ENCODE data around the gene SLC6A13. TPM values are rescaled to one million over a fixed set of nuclear protein-coding genes. Genes with fewer than 3 reads are reported as not detected.

SLC6A13 gene
- total RNA-seq, 1 experiment from 2014 or later: not detected

DNA sequence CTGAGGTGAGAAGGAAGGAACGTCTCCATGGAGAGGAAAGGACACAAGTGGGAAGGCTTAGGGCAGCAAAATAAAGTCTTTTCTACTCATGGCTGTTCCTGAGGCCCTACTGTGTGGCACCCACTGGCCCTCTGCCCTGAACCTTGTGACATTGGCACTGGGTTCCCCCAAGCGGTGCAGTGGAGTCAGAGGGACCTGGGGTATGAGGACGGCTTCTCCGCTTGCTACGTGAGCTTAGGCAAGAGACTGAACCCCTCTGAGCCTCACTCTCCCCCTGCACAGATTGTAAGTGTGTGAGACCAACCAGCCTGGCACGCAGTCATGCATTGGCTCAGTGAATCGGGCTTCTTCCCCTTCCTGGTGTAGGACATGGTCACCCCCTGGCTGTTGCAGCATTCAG, 68.4 kb downstream of the SLC6A13 start:
- H3K79me2 ChIP-seq (ENCODE audit: low read depth): no peaks in the 10 kb centered on the region
- TF ChIP-seq EZH2 (IDR thresholded peaks at IDR 0.05; ENCODE audit: low read depth): no peak
- TF ChIP-seq, protein P1, sequence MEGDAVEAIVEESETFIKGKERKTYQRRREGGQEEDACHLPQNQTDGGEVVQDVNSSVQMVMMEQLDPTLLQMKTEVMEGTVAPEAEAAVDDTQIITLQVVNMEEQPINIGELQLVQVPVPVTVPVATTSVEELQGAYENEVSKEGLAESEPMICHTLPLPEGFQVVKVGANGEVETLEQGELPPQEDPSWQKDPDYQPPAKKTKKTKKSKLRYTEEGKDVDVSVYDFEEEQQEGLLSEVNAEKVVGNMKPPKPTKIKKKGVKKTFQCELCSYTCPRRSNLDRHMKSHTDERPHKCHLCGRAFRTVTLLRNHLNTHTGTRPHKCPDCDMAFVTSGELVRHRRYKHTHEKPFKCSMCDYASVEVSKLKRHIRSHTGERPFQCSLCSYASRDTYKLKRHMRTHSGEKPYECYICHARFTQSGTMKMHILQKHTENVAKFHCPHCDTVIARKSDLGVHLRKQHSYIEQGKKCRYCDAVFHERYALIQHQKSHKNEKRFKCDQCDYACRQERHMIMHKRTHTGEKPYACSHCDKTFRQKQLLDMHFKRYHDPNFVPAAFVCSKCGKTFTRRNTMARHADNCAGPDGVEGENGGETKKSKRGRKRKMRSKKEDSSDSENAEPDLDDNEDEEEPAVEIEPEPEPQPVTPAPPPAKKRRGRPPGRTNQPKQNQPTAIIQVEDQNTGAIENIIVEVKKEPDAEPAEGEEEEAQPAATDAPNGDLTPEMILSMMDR (conservative IDR thresholded peaks at IDR 0.05): no peak
- no peaks in the 10 kb centered on the region for H3F3A ChIP-seq (ENCODE audit: insufficient read depth, low read depth)
- ChIA-PET POLR2A (ENCODE audit: unreplicated experiment) (no interaction called here), CTCF (no interaction called here)
- no TSS peak for BruUV-seq (replicated peaks)
- H3K27me3 ChIP-seq (ENCODE audit: insufficient read depth, low read depth): peaks cover 90% of the 10 kb centered on the region
- H3K4me3 ChIP-seq: no peak overlapping the region
- no peak for DNase-seq
- no peak overlapping the region for H3K27ac ChIP-seq
- no peak overlapping the region for H3K4me2 ChIP-seq
- no peaks in the 10 kb centered on the region for H3K9me2 ChIP-seq (ENCODE audit: insufficient read depth)
- no peaks in the 10 kb centered on the region for H3K9me3 ChIP-seq (ENCODE audit: insufficient read depth, low read depth)
- intact Hi-C loops (cut with micrococcal nuclease; ENCODE audit: unreplicated experiment): no loop called here
- H3K4me1 ChIP-seq (replicated peaks; ENCODE audit: insufficient read depth): no peaks in the 10 kb centered on the region
- H4K20me1 ChIP-seq (ENCODE audit: insufficient read depth): no peaks in the 10 kb centered on the region
- H2AFZ ChIP-seq: no peak overlapping the region
- H3K36me3 ChIP-seq (ENCODE audit: low read depth): no peaks in the 10 kb centered on the region

DNA sequence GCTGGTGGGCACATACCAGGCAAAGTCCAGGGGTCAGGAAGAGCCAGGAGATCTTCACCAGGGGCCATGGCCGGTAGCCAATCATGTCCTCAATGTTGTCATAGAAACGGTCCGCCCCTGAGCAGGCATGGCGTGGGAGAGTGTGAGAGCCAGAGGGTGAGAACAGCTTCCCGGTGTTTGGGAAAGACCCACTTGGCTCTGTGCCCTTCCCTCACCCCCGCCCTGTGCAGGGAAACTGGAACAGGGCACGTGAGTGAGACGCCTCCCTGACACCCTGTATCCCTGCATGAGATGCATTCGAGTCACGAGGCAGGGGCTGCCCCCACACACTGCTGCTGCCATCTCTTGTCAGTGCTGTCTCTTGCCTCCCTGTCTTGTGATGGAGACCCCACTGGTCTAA, 69.4 kb downstream of the SLC6A13 start:
- Histone ChIP-seq H3F3A (ENCODE audit: insufficient read depth, low read depth) (no peaks in the 10 kb centered on the region), H3K4me3 (no peak overlapping the region), H3K27ac (no peak overlapping the region), H3K4me1 (replicated peaks; ENCODE audit: insufficient read depth) (no peaks in the 10 kb centered on the region), H3K36me3 (ENCODE audit: low read depth) (no peaks in the 10 kb centered on the region), H4K20me1 (ENCODE audit: insufficient read depth) (no peaks in the 10 kb centered on the region), H3K9me2 (ENCODE audit: insufficient read depth) (no peaks in the 10 kb centered on the region), H3K4me2 (no peak overlapping the region), H3K9me3 (ENCODE audit: insufficient read depth, low read depth) (no peaks in the 10 kb centered on the region), H3K27me3 (ENCODE audit: insufficient read depth, low read depth) (peaks cover 81% of the 10 kb centered on the region), H3K79me2 (ENCODE audit: low read depth) (no peaks in the 10 kb centered on the region), H2AFZ (no peak overlapping the region)
- BruUV-seq (replicated peaks): no TSS peak
- ChIA-PET CTCF (no interaction called here), POLR2A (ENCODE audit: unreplicated experiment) (no interaction called here)
- no peak for DNase-seq
- TF ChIP-seq EZH2 (IDR thresholded peaks at IDR 0.05; ENCODE audit: low read depth): no peak
- TF ChIP-seq, protein P1 (conservative IDR thresholded peaks at IDR 0.05): no peak
- intact Hi-C loops (cut with micrococcal nuclease; ENCODE audit: unreplicated experiment): no loop called here

DNA sequence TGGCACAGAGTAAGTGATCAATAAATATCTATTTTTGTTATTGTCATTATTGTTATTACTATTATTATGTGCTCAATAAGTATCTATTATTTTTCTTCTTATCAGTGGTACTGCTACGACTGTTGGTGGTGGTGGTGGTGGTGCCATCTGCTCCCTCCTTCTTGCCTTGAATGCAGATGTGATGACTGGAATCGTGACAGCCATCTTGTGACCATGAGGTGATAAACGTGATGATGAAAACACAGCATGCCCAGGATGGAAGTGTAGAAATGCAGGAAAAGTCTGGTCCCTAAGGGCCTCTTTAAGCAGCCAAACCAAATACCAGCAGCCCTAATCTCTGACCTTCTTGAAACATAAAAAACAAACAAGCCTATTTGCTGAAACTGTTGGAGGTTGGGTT, 71.1 kb downstream of the SLC6A13 start:
- peaks cover 74% of the 10 kb centered on the region for H3K27me3 ChIP-seq (ENCODE audit: insufficient read depth, low read depth)
- BruUV-seq (replicated peaks): no TSS peak
- CTCF ChIA-PET: no interaction called here

More for the DNA sequence above, 71.1 kb downstream of the SLC6A13 start:
- H3K4me2 ChIP-seq: no peak overlapping the region
- POLR2A ChIA-PET (ENCODE audit: unreplicated experiment): no interaction called here
- no peak overlapping the region for H3K27ac ChIP-seq
- H4K20me1 ChIP-seq (ENCODE audit: insufficient read depth): no peaks in the 10 kb centered on the region
- H3K9me2 ChIP-seq (ENCODE audit: insufficient read depth): no peaks in the 10 kb centered on the region
- no peak overlapping the region for H2AFZ ChIP-seq
- H3K4me3 ChIP-seq: no peak overlapping the region
- H3K36me3 ChIP-seq (ENCODE audit: low read depth): no peaks in the 10 kb centered on the region
- H3K4me1 ChIP-seq (replicated peaks; ENCODE audit: insufficient read depth): no peaks in the 10 kb centered on the region
- intact Hi-C loops (cut with micrococcal nuclease; ENCODE audit: unreplicated experiment): no loop called here
- H3K9me3 ChIP-seq (ENCODE audit: insufficient read depth, low read depth): no peaks in the 10 kb centered on the region
- H3K79me2 ChIP-seq (ENCODE audit: low read depth): no peaks in the 10 kb centered on the region
- DNase-seq: no peak
- TF ChIP-seq, protein P1 (conservative IDR thresholded peaks at IDR 0.05): no peak
- TF ChIP-seq EZH2 (IDR thresholded peaks at IDR 0.05; ENCODE audit: low read depth): no peak
- H3F3A ChIP-seq (ENCODE audit: insufficient read depth, low read depth): no peaks in the 10 kb centered on the region

Data from PC-9 (cell line).